LNCAP (cell line): ENCODE data around the gene UBE2H.

ENCODE experiments used
- CTCF ChIP-seq: fragments of 450-650 bp; IDR thresholded peaks from 2 replicates; pipeline ENCODE4 v1.5.1; 2017; ENCODE audit warnings: mild to moderate bottlenecking

Gene UBE2H

DNA sequence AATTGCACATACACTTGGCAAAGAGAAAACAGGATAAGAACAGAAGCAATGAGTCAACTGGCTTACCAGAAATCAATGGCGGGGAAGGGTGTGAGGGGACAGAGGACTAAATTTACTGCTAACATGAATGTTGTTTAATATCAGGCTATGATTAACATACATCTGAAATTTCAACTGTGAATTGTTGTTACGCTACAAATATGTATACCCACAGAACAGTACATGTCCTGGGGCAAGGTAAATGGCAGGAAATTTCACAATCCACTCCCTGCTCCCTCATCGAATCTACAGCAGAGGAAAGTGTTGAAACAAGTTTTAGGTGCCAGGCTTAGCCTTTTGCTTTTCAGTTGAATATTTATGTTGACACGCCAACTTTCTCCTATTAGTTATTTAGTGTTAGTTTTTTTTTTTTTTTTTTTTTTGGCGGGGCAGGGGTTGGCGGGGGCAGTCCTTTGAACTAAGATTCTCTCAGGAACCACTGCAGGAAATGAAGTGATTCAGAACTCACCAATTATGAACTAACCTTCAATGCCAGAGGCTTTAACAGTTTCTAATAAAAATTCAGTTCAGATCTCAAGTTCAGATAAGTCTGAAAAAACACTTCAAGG is 99.0 kb downstream of the UBE2H start:
- no peak for TF ChIP-seq CTCF

GRCh38 chr7:129851809-129852208 is 101.0 kb downstream of the UBE2H start:
- TF ChIP-seq CTCF: no peak

GRCh38 chr7:129851174-129851573 is 101.6 kb downstream of the UBE2H start:
- no peak for TF ChIP-seq CTCF

GRCh38 chr7:129848436-129848835 is 104.3 kb downstream of the UBE2H start:
- no peak for TF ChIP-seq CTCF

DNA sequence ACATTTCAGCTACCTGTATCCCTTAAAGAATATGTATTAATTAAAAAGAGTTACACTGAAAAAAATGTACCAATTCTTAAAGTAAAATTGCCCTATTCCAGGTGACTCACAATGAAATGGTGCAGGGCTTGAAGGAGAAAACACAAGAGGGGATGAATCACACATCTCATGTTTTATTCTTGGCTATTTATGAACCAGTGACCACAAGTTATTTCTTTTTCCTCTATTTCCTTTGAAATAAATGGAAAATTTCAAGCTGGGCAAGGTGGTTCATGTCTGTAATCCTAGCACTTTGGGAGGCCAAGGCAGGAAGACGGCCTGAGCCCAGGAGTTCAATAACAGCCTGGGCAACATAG is 106.8 kb downstream of the UBE2H start:
- TF ChIP-seq CTCF: no peak

DNA sequence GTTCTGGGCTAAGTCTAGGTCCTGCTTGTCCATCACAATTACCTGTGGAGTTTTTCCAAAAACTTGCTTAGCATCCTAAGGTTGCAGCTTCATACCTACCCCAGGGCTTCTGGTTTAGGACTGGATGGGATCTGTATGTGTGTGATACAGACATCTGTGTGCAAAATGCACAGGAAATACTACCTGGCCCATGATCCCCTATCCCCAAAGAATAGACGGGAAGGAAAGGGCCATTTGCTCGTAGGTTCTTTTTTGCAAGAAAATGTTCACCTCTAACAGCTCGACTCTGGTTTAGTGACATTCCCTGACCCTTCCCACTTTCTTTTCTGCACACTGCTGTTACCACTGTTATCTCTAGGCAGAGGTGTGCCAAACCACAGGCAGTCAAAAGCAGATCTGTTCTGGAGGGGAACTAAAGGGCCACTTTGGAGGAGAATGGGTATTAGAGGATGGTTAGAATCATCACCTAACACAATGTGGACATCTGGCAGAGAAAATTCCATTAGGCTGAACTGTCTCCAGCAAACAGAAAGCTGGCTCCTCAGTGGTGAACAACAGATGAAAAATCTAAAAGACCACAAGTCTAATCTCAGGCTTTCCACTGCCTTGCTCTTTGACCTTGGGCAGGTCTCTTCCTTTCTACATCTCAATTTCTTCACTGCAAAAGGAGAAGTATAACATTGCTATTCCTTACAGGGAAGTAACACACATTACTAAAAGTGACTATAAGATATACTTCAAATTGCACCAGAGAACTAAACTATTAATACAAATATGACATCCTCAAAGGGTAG is 107.4 kb downstream of the UBE2H start:
- no peak for TF ChIP-seq CTCF

GRCh38 chr7:129843978-129844840 is 108.6 kb downstream of the UBE2H start:
- no peak for TF ChIP-seq CTCF
